ENCODE measurements around the gene MATN4. TPM values are rescaled to one million over a fixed set of nuclear protein-coding genes. Genes with fewer than 3 reads are reported as not detected.

The MATN4 gene
- total and polyA plus RNA-seq, 2 of the 13 experiments (the other 11 are each of a cell fraction or from before 2014, with no cell fraction given) = not detected

GRCh38 chr20:45342855-45343531 lies 34.9 kb upstream of the MATN4 start (continued):
- TF ChIP-seq CREM (IDR thresholded peaks at IDR 0.05) = peak; percentile 5; the same call in 1 of the 2 replicates
- TF ChIP-seq CREM (CRISPR knock-in tag; IDR thresholded peaks at IDR 0.05) = no peak
- 0 out of 2 replicates have a peak, but pooled peaks have one; percentile 4 for TF ChIP-seq ZIK1 (CRISPR knock-in tag; IDR thresholded peaks at IDR 0.05; ENCODE audit: borderline replicate concordance, low read depth)
- TF ChIP-seq RFXAP (CRISPR knock-in tag; IDR thresholded peaks at IDR 0.05; ENCODE audit: borderline replicate concordance) = 0 out of 2 replicates have a peak, but pooled peaks have one; percentile 72
- TF ChIP-seq MAX (IDR thresholded peaks at IDR 0.05) = 0 out of 2 replicates have a peak, but pooled peaks have one; percentile 6

GRCh38 chr20:45341939-45342854 lies 34.1 kb upstream of the MATN4 start:
- no peaks in the 10 kb centered on the region for H3K36me3 ChIP-seq (replicated peaks in 1 of 2; ENCODE audit: control insufficient read depth in 1 of 2, insufficient read depth in 2 of 2, low read length in 2 of 2)
- in situ Hi-C loops (cut with HindIII; ENCODE audit: extremely low pct_ligation_motif_present, low pct_unique_long_range_greater_than_20kb) = no loop called here
- no peaks in the 10 kb centered on the region; a peak in 1 of 5 replicates for H3K27me3 ChIP-seq (ENCODE audit: control insufficient read depth in 1 of 2, insufficient read depth in 2 of 2, low read length in 2 of 2)
- BruUV-seq (replicated peaks) = no TSS peak
- no peak overlapping the region for H2AFZ ChIP-seq (ENCODE audit: low read length)
- DNase-seq (ENCODE audit: low spot score) = peak; percentile 94
- H3K9me3 ChIP-seq (ENCODE audit: low read length) = no peaks in the 10 kb centered on the region
- H3K4me2 ChIP-seq (ENCODE audit: low read depth, low read length) = peak overlapping the region; percentile 99
- POLR2A ChIA-PET = interaction anchor here (0.6 to 23.9 kb wide), 20 partner anchors 9 to 1784 kb away, joined by 3 to 1422 read pairs (median 5); partner anchors contain the start of genes PIGT, SDC4, SYS1 and ZSWIM1
- CTCF ChIA-PET (ENCODE audit: low intra/inter-chr PET ratio, low total read pairs) = no interaction called here
- peak overlapping the region; percentile 49 to 87 (median 54) for H3K4me3 ChIP-seq (replicated peaks in 1 of 3; ENCODE audit: insufficient read depth in 1 of 3, low read depth in 2 of 3, low read length in 3 of 3)
- peaks cover 61% of the 10 kb centered on the region for H3K79me2 ChIP-seq (ENCODE audit: insufficient read depth, low read length)
- 2% methylated on average over 14 of the region's 16 CpGs for WGBS (ENCODE audit: low lambda C conversion rate)
- H3K27ac ChIP-seq (ENCODE audit: extremely low read length, insufficient read depth, low read length) = peak overlapping the region; percentile 80
- peak; percentile 95 for FAIRE-seq
- H4K20me1 ChIP-seq (ENCODE audit: insufficient read depth, low read length) = peaks cover 7% of the 10 kb centered on the region; the same call in 1 of the 2 replicates
- peak overlapping the region; percentile 66 for H3K9ac ChIP-seq (ENCODE audit: insufficient read depth, low read depth, low read length)
- intact Hi-C loops (cut with micrococcal nuclease; ENCODE audit: unreplicated experiment) = loop anchor here (5.0 kb wide), 2 partner anchors 75 to 630 kb away; partner anchors contain the start of genes PIGT and ZNF335
- peak; percentile 35 for ATAC-seq
- H3K4me1 ChIP-seq (ENCODE audit: insufficient read depth, low read length) = peaks cover 100% of the 10 kb centered on the region
- 0 out of 2 replicates have a peak, but pooled peaks have one; percentile 14 for TF ChIP-seq NR0B2 (CRISPR knock-in tag; IDR thresholded peaks at IDR 0.05)
- TF ChIP-seq ZNF616 (CRISPR knock-in tag; IDR thresholded peaks at IDR 0.05; ENCODE audit: low read depth) = peak; percentile 63; the same call in 1 of the 2 replicates
- no peak for TF ChIP-seq RORA (CRISPR knock-in tag; IDR thresholded peaks at IDR 0.05)
- 0 out of 2 replicates have a peak, but pooled peaks have one; percentile 53 for TF ChIP-seq ZNF709 (CRISPR knock-in tag; IDR thresholded peaks at IDR 0.05)
- no peak for TF ChIP-seq ZBTB44 (CRISPR knock-in tag; IDR thresholded peaks at IDR 0.05)
- peak; percentile 93; the same call in 1 of the 2 replicates for TF ChIP-seq ZNF333 (CRISPR knock-in tag; IDR thresholded peaks at IDR 0.05; ENCODE audit: borderline replicate concordance)
- TF ChIP-seq ZNF446 (CRISPR knock-in tag; IDR thresholded peaks at IDR 0.05) = 0 out of 2 replicates have a peak, but pooled peaks have one; percentile 36
- TF ChIP-seq POLR2G (IDR thresholded peaks at IDR 0.05; ENCODE audit: low read depth, low read length) = peak; percentile 72
- peak; percentile 42; the same call in 1 of the 2 replicates for TF ChIP-seq SP5 (CRISPR knock-in tag; IDR thresholded peaks at IDR 0.05; ENCODE audit: borderline replicate concordance, low read depth)
- TF ChIP-seq ZNF274 (CRISPR knock-in tag; IDR thresholded peaks at IDR 0.05) = peak; percentile 64; the same call in 1 of the 2 replicates
- TF ChIP-seq ZNF749 (CRISPR knock-in tag; IDR thresholded peaks at IDR 0.05; ENCODE audit: borderline replicate concordance) = 0 out of 2 replicates have a peak, but pooled peaks have one; percentile 50
- TF ChIP-seq FOXK2 (IDR thresholded peaks at IDR 0.05) = no peak
- peak; percentile 53; the same call in 1 of the 2 replicates for TF ChIP-seq NCOA2 (CRISPR knock-in tag; IDR thresholded peaks at IDR 0.05)
- TF ChIP-seq ZNF747 (CRISPR knock-in tag; IDR thresholded peaks at IDR 0.05; ENCODE audit: borderline replicate concordance) = peak; percentile 86; the same call in 1 of the 2 replicates
